HCT116 (cell line): Measurements from ENCODE around the gene ZBTB38.

Experiments
- POLR2A ChIP-seq: IDR thresholded peaks from 2 replicates; pipeline ENCODE4 v1.7.0; 2011; ENCODE audit warnings: borderline replicate concordance; ENCODE audit not compliant: insufficient read depth, insufficient read length; ENCODE audit errors: extremely low read depth
- TF ChIP-seq, protein P1 (sequence below), 3 experiments: fragments of 200-600 bp in 1 of 3; sonication (generic) in 1 of 3; IDR thresholded peaks in 2 of 3; conservative IDR thresholded peaks in 1 of 3; 2 replicates each; pipeline ENCODE4 v1.5.1; 2012 to 2017; ENCODE audit warnings: low read depth in 2 of 3, low read length in 2 of 3, antibody characterized with exemption in 1 of 3, borderline replicate concordance in 1 of 3, control low read depth in 1 of 3, mild to moderate bottlenecking in 1 of 3, mixed read lengths in 1 of 3, mixed run types in 1 of 3, moderate library complexity in 1 of 3; ENCODE audit not compliant: insufficient read depth in 1 of 3

DNA sequence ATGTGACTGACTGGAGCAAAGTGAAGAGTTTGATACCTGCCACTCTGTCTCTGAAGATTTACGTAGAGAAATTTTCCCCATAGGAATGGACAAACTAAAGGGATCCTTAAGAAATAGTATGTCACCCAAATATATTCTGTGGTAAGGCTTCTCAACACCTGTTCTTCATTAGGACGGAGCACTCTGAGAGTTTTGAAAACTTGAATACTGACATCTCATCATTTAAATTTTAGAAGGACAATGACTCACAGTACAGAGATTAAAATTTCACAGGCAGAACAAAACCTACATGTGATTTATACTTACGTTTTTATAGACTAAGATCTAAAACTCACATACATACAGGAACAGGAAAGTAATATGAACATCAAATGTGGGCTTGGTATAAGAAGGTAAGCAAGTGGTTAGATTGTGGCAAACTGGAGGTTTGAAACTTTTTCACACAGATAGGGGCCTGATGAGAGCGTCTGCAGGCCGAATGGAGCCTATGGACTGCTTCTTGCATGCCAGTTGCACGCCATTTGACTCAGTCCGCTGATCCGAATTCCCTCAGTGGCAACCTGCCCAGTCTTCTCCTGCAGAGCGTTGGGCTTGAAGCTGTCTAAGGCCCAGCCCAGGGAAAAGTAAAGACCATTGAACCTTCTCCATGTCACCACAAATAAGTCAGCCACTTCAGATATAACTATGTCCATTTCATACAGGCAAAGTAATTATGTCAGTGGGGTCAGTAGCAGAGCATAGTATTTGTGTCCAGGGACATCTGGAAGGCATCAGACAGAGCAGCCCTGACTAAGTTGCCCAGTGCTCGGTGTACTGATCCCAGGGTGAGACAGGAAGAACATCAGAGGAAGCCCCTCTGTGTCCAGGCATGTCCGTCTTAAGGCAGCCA, 45.7 kb downstream of the ZBTB38 start:
- TF ChIP-seq, protein P1, sequence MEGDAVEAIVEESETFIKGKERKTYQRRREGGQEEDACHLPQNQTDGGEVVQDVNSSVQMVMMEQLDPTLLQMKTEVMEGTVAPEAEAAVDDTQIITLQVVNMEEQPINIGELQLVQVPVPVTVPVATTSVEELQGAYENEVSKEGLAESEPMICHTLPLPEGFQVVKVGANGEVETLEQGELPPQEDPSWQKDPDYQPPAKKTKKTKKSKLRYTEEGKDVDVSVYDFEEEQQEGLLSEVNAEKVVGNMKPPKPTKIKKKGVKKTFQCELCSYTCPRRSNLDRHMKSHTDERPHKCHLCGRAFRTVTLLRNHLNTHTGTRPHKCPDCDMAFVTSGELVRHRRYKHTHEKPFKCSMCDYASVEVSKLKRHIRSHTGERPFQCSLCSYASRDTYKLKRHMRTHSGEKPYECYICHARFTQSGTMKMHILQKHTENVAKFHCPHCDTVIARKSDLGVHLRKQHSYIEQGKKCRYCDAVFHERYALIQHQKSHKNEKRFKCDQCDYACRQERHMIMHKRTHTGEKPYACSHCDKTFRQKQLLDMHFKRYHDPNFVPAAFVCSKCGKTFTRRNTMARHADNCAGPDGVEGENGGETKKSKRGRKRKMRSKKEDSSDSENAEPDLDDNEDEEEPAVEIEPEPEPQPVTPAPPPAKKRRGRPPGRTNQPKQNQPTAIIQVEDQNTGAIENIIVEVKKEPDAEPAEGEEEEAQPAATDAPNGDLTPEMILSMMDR (IDR thresholded peaks at IDR 0.05 in 2 of 3, conservative IDR thresholded peaks at IDR 0.05 in 1 of 3; ENCODE audit: borderline replicate concordance in 1 of 3, insufficient read depth in 1 of 3, low read depth in 2 of 3, low read length in 2 of 3): no peak
- no peak for TF ChIP-seq POLR2A
